ENCODE measurements around the gene CSAD. TPM values are rescaled to one million over a fixed set of nuclear protein-coding genes. Genes with fewer than 3 reads are reported as not detected.
"Not testable (repeated sequence)": the region's sequence is repeated elsewhere in the genome, so short reads cannot be mapped to it uniquely, and the experiment has no call there.

Gene CSAD
- total RNA-seq, 1 experiment from 2014 or later, result 1.2 TPM

DNA sequence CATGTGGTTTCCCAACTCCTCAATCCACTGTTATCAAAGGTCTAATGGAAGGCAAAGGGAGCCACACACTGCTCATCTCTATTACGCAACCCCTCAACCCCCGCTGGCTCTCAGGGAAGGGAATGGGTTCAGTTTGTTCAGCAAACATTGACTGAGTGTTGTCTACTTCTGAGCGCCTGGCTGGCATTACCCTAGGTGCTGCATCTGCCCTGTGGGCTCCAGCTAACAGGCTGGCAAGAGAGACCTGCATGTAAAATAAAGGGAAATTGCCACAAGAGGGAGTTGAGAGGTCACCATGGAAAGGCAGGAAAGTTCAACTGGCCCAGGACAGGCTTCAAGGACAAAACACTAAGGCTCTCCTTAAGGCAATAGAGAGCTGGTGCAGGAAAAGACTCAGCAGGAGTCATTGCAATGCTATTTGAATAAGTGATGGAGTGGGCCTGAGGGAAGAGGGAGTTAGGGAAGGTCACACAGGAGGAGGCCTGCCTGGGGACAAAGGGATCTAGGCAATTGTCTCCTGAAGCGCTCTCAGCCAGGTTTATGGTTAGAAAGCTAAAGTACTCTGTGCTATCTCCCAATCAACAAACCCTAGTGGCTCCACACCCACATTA is 5.7 kb downstream of the CSAD start:
- DNase-seq, result peak; percentile 26

DNA sequence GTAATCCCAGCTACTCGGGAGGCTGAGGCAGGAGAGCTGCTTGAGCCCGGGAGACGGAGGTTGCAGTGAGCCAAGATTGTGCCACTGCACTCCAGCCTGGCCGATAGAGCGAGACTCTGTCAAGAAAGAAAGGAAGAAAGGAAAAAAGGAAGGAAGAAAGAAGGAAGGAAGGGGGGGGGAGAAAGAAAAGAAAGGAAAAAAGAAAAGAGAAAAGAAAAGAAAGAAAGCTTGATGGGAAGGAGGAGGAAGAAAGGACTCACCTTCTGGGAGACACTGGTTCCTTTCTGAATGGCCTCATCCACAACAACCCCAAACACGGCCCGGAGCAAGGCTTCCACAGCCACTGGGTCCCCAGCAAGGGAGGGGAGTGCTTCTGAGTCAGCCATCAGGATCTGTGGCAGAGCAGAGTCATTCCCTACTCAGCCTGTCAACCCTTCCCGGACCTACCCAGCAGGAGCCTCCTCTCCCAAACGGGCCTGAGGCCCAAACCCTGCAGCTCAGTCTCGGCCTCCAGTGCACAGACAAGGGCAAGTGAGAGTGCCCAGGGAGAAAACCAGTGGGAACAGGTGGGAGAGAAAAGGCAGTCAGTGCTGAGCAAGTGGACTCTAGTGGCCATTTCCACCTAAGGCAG is 7.5 kb downstream of the CSAD start:
- Histone ChIP-seq H3K36me3 (no peaks in the 10 kb centered on the region), H3K27me3 (no peaks in the 10 kb centered on the region), H3K4me3 (no peak overlapping the region), H3K9me3 (no peaks in the 10 kb centered on the region)
- DNase-seq, result no peak

More for the DNA sequence above, 5.7 kb downstream of the CSAD start:
- no peaks in the 10 kb centered on the region for H3K27me3 ChIP-seq
- no peaks in the 10 kb centered on the region for H3K9me3 ChIP-seq
- H3K4me3 ChIP-seq, result no peak overlapping the region
- no peaks in the 10 kb centered on the region for H3K36me3 ChIP-seq

- DNase-seq, result peak; percentile 66
- Histone ChIP-seq H3K27me3 (no peaks in the 10 kb centered on the region), H3K36me3 (no peaks in the 10 kb centered on the region), H3K9me3 (no peaks in the 10 kb centered on the region), H3K4me3 (no peak overlapping the region)
Measured at GRCh38 chr12:53172352-53172751, 8.4 kb downstream of the CSAD start.

GRCh38 chr12:53171725-53172329 is 8.9 kb downstream of the CSAD start:
- no peaks in the 10 kb centered on the region for H3K36me3 ChIP-seq
- no peak for DNase-seq
- no peak overlapping the region for H3K4me3 ChIP-seq
- H3K27me3 ChIP-seq, result no peaks in the 10 kb centered on the region
- no peaks in the 10 kb centered on the region for H3K9me3 ChIP-seq

GRCh38 chr12:53170876-53171724 is 9.6 kb downstream of the CSAD start:
- Histone ChIP-seq H3K36me3 (no peaks in the 10 kb centered on the region), H3K27me3 (no peaks in the 10 kb centered on the region), H3K4me3 (no peak overlapping the region), H3K9me3 (no peaks in the 10 kb centered on the region)
- DNase-seq, result no peak

DNA sequence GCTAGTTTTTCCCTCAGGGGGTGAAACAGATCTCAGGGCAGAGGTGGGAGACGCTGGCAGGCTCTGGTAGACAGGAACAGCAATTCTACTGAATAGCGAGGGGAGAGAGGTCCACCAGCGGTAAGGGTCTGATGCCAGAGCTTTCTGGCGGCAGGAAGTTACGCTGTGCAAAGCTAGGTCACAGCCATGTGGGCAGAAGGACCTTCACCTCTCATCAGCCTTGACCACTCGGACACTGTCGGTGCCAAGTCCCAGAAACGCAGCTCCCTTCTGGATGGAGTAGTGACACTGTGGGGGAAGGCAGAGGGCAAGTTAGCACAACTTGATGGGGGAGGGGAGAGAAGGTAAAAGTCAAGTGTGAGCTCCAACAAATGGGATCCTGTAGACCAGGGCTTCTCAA is 10.5 kb downstream of the CSAD start:
- Histone ChIP-seq H3K9me3 (no peaks in the 10 kb centered on the region), H3K4me3 (no peak overlapping the region), H3K36me3 (no peaks in the 10 kb centered on the region), H3K27me3 (no peaks in the 10 kb centered on the region)
- DNase-seq, result no peak

GRCh38 chr12:53169644-53170043 is 11.1 kb downstream of the CSAD start:
- Histone ChIP-seq H3K9me3 (no peaks in the 10 kb centered on the region), H3K27me3 (no peaks in the 10 kb centered on the region), H3K4me3 (no peak overlapping the region), H3K36me3 (no peaks in the 10 kb centered on the region)
- no peak for DNase-seq

GRCh38 chr12:53166837-53167236 is 13.9 kb downstream of the CSAD start:
- no peaks in the 10 kb centered on the region for H3K9me3 ChIP-seq
- no peak for DNase-seq
- no peak overlapping the region for H3K4me3 ChIP-seq
- H3K36me3 ChIP-seq, result no peaks in the 10 kb centered on the region
- H3K27me3 ChIP-seq, result no peaks in the 10 kb centered on the region

DNA sequence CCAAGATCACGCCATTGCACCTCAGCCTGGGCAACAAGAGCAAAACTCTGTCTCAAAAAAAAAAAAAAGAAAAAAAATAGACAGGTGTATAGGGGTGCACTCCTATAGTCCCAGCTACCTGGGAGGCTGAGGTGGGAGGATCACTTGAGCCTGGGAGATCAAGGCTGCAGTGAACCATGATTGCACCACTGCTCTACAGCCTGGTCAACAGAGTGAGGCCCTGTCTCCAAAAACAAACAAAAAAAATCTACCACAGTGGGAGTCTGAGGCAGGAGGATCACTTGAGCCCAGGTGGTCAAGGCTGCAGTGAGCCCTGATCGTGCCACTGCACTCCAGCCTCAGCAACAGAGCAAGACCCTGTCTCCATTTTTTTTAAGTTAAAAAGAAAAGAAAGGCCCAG is 17.7 kb downstream of the CSAD start:
- not testable (repeated sequence) for H3K27me3 ChIP-seq, H3K36me3 ChIP-seq, H3K4me3 ChIP-seq, H3K9me3 ChIP-seq, DNase-seq

DNA sequence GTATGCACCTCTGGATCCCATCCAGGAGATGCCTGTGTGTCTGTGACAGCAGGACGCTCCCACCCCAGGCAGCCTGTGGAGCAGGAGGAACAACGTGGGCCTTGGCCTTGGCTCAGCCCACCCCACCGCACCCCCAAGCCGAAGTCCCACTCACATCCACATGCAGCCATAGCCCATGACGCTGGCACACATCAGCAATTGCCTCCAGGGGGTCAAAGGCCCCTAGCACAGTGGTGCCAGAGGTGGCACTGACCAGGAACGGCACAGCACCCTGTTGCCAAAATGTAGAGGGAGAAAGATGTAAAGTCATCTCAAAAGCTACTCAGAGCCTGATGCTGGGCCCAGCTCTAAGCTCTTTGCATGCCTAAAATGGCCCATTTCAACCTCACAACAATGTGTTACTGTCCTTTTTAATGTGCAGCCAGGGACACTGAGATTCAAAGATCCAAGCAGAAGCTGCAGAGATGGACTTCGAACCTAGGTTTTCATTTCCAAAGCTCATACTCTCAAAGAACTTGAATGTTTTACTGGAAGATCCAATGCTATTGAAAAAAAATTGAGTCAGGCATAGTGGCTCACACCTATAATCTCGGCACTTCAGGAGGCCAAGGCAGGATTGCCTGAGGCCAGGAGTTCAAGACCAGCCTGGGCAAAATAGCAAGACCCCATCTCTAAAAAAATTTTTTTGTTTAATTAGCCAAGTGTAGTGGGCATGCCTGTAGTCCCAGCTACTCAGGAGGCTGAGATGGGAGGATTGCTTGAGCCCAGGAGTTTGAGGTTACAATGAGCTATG is 19.4 kb downstream of the CSAD start:
- no peaks in the 10 kb centered on the region for H3K27me3 ChIP-seq
- H3K36me3 ChIP-seq, result 0 out of 2 replicates have a peak, but pooled peaks cover 4% of the 10 kb centered on the region
- DNase-seq, result no peak

GRCh38 chr12:53160673-53161072 is 20.1 kb downstream of the CSAD start:
- no peak for DNase-seq
- Histone ChIP-seq H3K36me3 (0 out of 2 replicates have a peak, but pooled peaks cover 4% of the 10 kb centered on the region), H3K9me3 (no peaks in the 10 kb centered on the region), H3K4me3 (no peak overlapping the region), H3K27me3 (no peaks in the 10 kb centered on the region)

More for the DNA sequence above, 19.4 kb downstream of the CSAD start:
- no peaks in the 10 kb centered on the region for H3K9me3 ChIP-seq
- H3K4me3 ChIP-seq, result no peak overlapping the region

DNA sequence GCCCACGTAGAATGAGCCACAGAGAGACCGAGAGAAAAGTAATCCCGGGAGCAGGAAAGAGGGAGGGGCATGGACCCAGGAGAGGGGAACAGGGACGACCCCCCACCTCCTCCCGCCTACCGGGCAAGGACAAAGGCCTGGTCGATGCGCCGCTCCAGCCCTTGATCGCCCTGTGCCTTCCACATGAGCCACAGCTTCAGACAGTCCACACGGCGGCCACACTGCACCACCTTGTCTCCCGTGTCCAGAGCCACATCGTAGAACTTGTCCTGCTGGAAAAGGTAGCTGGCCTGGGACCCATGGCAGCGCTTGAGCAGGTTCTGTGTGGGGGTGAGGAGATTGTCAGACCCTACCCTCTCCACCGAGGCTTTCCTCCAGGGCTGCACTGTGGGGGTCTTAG is 20.7 kb downstream of the CSAD start:
- Histone ChIP-seq H3K9me3 (no peaks in the 10 kb centered on the region), H3K4me3 (no peak overlapping the region), H3K27me3 (no peaks in the 10 kb centered on the region), H3K36me3 (0 out of 2 replicates have a peak, but pooled peaks cover 4% of the 10 kb centered on the region)
- DNase-seq, result no peak

- H3K9me3 ChIP-seq, result no peaks in the 10 kb centered on the region
- DNase-seq, result peak; percentile 72
- 0 out of 2 replicates have a peak, but pooled peaks cover 4% of the 10 kb centered on the region for H3K36me3 ChIP-seq
- H3K27me3 ChIP-seq, result no peaks in the 10 kb centered on the region
- no peak overlapping the region for H3K4me3 ChIP-seq
Measured at GRCh38 chr12:53159195-53159839, 21.4 kb downstream of the CSAD start.

DNA sequence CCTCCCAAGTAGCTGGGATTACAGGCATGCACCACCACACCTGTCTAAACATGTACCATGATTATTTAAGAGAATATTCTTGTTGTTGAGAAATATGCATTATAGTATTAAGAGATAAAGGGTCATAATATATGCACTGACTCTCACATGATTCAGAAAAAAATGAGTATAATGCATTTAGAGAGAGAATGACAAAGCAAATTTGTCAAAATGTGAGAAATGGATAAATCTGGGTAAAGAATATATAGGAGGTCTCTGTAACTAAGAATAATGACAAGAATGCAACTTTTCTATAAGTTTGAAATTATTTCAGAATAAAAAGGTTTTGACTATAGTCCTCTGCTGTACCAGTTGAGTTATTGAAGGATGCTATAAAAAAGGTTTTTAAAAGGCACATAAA is 28.3 kb downstream of the CSAD start:
- H3K4me3 ChIP-seq, result no peak overlapping the region

GRCh38 chr12:53151039-53151438 is 29.7 kb downstream of the CSAD start:
- no peaks in the 10 kb centered on the region for H3K9me3 ChIP-seq
- DNase-seq, result no peak
- no peaks in the 10 kb centered on the region for H3K36me3 ChIP-seq
- H3K4me3 ChIP-seq, result no peak overlapping the region
- no peaks in the 10 kb centered on the region for H3K27me3 ChIP-seq

More for the DNA sequence above, 28.3 kb downstream of the CSAD start:
- H3K9me3 ChIP-seq, result no peaks in the 10 kb centered on the region
- no peaks in the 10 kb centered on the region for H3K27me3 ChIP-seq
- H3K36me3 ChIP-seq, result no peaks in the 10 kb centered on the region
- DNase-seq, result no peak

GRCh38 chr12:53147653-53148052 is 33.1 kb downstream of the CSAD start:
- Histone ChIP-seq H3K4me3 (no peak overlapping the region), H3K36me3 (no peaks in the 10 kb centered on the region), H3K27me3 (no peaks in the 10 kb centered on the region), H3K9me3 (no peaks in the 10 kb centered on the region)
- DNase-seq, result no peak

Data from MG63 (cell line).